Activated CD8-positive, alpha-beta memory T cell treated with anti-CD3 and anti-CD28 coated beads for 36 hours (primary cell): Measurements from ENCODE around the gene MAGED4. TPM values are rescaled to one million over a fixed set of nuclear protein-coding genes. Genes with fewer than 3 reads are reported as not detected.
"Not testable (repeated sequence)": the region's sequence is repeated elsewhere in the genome, so short reads cannot be mapped to it uniquely, and the experiment has no call there.

Source experiments
- CTCF ChIA-PET: fragments of 350-600 bp; sonication (Branson Sonifier 250); formaldehyde crosslinking; loops from one replicate; lab custom pipeline; 2021; ENCODE audit warnings: antibody characterized with exemption; lab: Charles Lee
- POLR2A ChIA-PET: fragments of 350-600 bp; sonication (Branson Sonifier 250); formaldehyde crosslinking; loops from one replicate; lab custom pipeline; 2021; ENCODE audit warnings: antibody characterized with exemption; lab: Charles Lee
- total RNA-seq, 2 experiments: library from RNA; stranded (reverse); gene quantifications; one replicate each; pipeline ENCODE4 v1.2.3, GENCODE V29; 2021

Gene MAGED4
- under 1 TPM in 1 of 2 experiments, not detected in 1; 0.86 TPM for total RNA-seq

- POLR2A ChIA-PET, CTCF ChIA-PET: not testable (repeated sequence)
These were observed at the start of gene MAGED4 for GRCh38 chrX:52184440-52185077. Gene MAGED4 (plus strand): TSS chrX:52184888. CDS start chrX:52185923, 1,035 bp downstream.

GRCh38 chrX:52138830-52139544 is 45.7 kb upstream of the MAGED4 start:
- CTCF ChIA-PET, result no interaction called here

GRCh38 chrX:52139545-52139895 is 45.2 kb upstream of the MAGED4 start:
- ChIA-PET POLR2A (no interaction called here), CTCF (no interaction called here)

More at GRCh38 chrX:52138830-52139544, 45.7 kb upstream of the MAGED4 start:
- POLR2A ChIA-PET, result no interaction called here

GRCh38 chrX:52140020-52140419 is 44.7 kb upstream of the MAGED4 start:
- CTCF ChIA-PET, result no interaction called here
- POLR2A ChIA-PET, result no interaction called here

GRCh38 chrX:52150667-52151066 is 34.0 kb upstream of the MAGED4 start:
- CTCF ChIA-PET, POLR2A ChIA-PET: not testable (repeated sequence)

- CTCF ChIA-PET, POLR2A ChIA-PET: not testable (repeated sequence)
These were observed 24.5 kb upstream of the MAGED4 start for GRCh38 chrX:52160140-52160539.

GRCh38 chrX:52166840-52167239 is 17.8 kb upstream of the MAGED4 start:
- CTCF ChIA-PET, result no interaction called here
- POLR2A ChIA-PET, result no interaction called here

- CTCF ChIA-PET, POLR2A ChIA-PET: not testable (repeated sequence)
These were observed 13.6 kb upstream of the MAGED4 start for GRCh38 chrX:52171055-52171454.

GRCh38 chrX:52185078-52185453 is 378 bp downstream of the MAGED4 start:
- POLR2A ChIA-PET, CTCF ChIA-PET: not testable (repeated sequence)

- POLR2A ChIA-PET, CTCF ChIA-PET: not testable (repeated sequence)
These were observed 26.7 kb downstream of the MAGED4 start for GRCh38 chrX:52211405-52211804.

GRCh38 chrX:52213276-52213675 is 28.6 kb downstream of the MAGED4 start:
- POLR2A ChIA-PET, result no interaction called here
- CTCF ChIA-PET, result no interaction called here

- ChIA-PET POLR2A (no interaction called here), CTCF (no interaction called here)
These were observed 31.9 kb downstream of the MAGED4 start for GRCh38 chrX:52216541-52216940.

GRCh38 chrX:52217494-52218160 is 32.9 kb downstream of the MAGED4 start:
- ChIA-PET POLR2A (no interaction called here), CTCF (no interaction called here)

GRCh38 chrX:52220936-52221335 is 36.2 kb downstream of the MAGED4 start:
- POLR2A ChIA-PET, result no interaction called here
- CTCF ChIA-PET, result no interaction called here

Other genes with a start within 250 kb of the MAGED4 start
- 1 to 10 TPM; 1.0 to 2.3 TPM for gene MAGED4B, start 115.7 kb upstream of the MAGED4 start, total RNA-seq
- gene XAGE2, start 184.1 kb downstream of the MAGED4 start, total RNA-seq, result not detected